Esophagus muscularis mucosa (tissue), 3 donors: ENCODE measurements around the gene CFAP54.

Source experiments
- CTCF ChIP-seq, 3 experiments: fragments of 200-600 bp in 2 of 3; fragments of 450-650 bp in 1 of 3; sonication (generic) in 2 of 3; IDR thresholded peaks; one replicate each; pipeline ENCODE4 v1.5.1; 2017 to 2019; ENCODE audit warnings: antibody characterized with exemption in 3 of 3, mild to moderate bottlenecking in 2 of 3, moderate library complexity in 1 of 3
- POLR2A ChIP-seq: fragments of 450-650 bp; IDR thresholded peaks from one replicate; pipeline ENCODE4 v1.6.1; 2017; ENCODE audit warnings: antibody characterized with exemption, moderate library complexity, mild to moderate bottlenecking, low read depth

- TF ChIP-seq POLR2A (no peak), CTCF (IDR thresholded peaks at IDR 0.05) (no peak)
Observed at GRCh38 chr12:96749999-96750398, 260.6 kb downstream of the CFAP54 start.
